Measurements from ENCODE around the gene SPAG8. TPM values are rescaled to one million over a fixed set of nuclear protein-coding genes. Genes with fewer than 3 reads are reported as not detected.

The SPAG8 gene
- total RNA-seq, 1 experiment from 2014 or later, result 0.57 TPM

DNA sequence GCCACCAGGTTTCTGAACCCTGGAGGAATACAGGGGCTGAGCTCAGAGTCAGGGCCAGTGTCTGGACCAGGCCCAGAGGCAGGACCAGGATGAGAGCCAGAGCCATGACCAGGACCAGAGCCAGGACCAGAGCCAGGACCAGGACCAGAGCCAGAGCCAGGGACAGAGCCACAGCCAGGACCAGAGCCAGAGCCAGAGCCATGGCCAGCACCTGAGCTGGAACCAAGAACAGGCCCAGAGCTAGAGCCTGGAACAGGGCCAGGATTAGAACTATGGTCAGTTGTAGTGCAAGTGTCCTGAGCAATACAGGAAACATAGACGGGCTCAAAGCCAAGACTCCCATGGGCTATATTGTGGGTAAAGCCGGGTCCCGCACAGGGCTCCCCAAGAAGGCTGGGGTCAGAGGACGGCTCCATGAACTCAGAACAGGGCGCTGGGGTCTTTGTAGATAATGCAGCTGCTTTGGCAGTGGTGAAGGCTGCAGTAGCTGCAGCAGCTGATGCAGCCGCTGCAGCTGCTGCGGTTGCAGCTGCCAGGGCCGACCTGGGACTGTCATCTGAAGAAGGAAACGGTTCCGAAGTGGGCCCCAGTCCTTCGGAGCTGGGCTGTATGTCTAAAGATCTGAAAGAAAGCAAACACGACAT is 559 bp downstream of the SPAG8 start:
- no peak for DNase-seq (ENCODE audit: low read depth)

DNA sequence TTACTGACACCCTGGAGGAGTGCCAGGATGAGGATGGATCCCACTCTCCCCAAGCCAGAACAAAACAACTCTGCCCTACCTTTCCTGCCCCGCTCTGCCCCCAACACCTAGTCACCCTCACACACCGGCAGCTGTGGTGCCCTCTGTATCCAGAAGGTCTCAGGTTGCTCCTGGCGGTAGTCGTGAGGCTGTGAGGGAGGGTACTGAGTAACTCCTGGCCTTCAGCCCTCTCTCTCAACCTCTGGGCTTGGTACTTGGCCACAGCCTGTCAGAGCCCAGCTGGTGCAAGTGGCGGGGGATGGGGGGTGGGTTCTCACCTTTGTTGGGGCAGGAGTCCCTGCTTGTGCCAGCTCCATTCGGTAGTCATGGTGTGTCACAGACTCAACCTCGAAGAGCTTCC is 1.9 kb downstream of the SPAG8 start:
- no peak for DNase-seq (ENCODE audit: low read depth)

GRCh38 chr9:35808433-35808832 is 3.6 kb downstream of the SPAG8 start:
- DNase-seq (ENCODE audit: low read depth), result no peak

- DNase-seq (ENCODE audit: low read depth), result no peak
Measured at GRCh38 chr9:35806101-35806500, 6.0 kb downstream of the SPAG8 start.

- no peak for DNase-seq (ENCODE audit: low read depth)
Measured at GRCh38 chr9:35801328-35802128, 10.5 kb downstream of the SPAG8 start.

GRCh38 chr9:35800530-35800929 is 11.5 kb downstream of the SPAG8 start:
- no peak for DNase-seq (ENCODE audit: low read depth)

DNA sequence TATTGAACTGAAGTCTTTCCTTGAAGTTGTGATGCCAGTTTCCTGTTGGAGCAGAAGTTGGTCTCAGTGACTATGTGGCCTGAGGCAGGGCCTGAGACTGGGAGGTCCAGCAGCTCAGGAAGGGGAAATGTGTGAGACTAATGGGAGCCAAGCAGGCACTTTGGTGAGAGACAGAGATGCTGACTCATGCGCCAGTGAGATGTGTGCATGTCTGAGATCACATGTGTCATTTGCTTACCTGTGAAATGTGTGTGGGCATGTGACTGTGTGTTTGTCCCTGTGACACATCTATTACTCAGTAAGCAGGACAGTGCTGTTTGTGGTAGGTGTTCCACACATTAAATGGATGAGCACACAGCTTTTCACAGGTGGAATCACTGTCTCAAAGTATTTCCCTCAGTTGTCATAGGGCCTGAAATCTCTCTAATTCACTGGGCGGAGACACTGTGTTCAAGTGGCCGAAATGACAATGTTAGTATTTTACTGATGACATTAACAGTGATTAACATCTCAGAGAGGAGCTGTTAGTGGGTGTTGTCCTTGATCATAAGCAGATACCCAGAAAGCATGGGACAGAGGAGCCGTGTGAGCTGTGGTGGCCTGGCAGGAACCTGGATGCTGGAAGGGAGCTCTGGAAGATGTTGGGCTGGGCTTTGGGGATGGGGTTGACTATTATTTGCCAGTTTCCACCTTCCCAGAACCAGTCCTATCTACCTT is 13.2 kb downstream of the SPAG8 start:
- DNase-seq (ENCODE audit: low read depth), result peak; percentile 92

GRCh38 chr9:35797311-35798109 is 14.6 kb downstream of the SPAG8 start:
- no peak for DNase-seq (ENCODE audit: low read depth)

DNA sequence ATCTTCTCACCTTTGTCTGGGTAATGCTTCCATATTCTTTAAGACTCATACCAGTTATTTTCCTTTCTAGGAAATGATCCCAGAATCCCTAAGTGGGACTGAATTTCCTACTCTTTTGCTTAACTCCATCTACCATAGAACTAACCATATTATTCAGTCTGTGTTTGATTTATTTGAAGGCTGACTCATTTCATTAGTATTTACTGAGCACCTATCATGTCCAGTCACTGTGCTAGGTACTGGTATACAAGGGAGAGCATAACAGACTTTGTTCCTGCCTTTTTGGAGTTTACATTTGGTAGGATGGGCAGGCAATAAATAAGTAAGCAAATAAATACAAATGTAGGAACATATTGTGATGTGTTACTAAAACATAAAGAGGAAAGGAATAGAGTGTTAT is 16.4 kb downstream of the SPAG8 start:
- no peak for DNase-seq (ENCODE audit: low read depth)

GRCh38 chr9:35793461-35793860 is 18.6 kb downstream of the SPAG8 start:
- DNase-seq (ENCODE audit: low read depth), result no peak

DNA sequence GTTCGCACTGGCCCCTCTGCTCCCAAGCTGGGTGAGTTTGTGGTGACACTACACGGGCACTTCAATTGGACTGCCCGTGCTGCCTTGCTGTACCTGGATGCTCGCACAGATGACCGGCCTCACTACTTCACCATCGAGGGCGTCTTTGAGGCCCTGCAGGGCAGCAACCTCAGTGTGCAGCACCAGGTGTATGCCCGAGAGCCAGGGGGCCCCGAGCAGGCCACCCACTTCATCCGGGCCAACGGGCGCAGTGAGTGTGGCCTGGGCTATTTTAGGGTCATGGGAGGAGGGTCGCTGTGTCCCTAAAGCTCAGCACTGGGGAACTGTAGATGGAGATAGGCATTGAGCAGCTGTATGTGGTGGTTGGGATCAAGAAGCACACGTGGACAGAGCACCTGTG is 19.2 kb downstream of the SPAG8 start:
- DNase-seq (ENCODE audit: low read depth), result no peak

DNA sequence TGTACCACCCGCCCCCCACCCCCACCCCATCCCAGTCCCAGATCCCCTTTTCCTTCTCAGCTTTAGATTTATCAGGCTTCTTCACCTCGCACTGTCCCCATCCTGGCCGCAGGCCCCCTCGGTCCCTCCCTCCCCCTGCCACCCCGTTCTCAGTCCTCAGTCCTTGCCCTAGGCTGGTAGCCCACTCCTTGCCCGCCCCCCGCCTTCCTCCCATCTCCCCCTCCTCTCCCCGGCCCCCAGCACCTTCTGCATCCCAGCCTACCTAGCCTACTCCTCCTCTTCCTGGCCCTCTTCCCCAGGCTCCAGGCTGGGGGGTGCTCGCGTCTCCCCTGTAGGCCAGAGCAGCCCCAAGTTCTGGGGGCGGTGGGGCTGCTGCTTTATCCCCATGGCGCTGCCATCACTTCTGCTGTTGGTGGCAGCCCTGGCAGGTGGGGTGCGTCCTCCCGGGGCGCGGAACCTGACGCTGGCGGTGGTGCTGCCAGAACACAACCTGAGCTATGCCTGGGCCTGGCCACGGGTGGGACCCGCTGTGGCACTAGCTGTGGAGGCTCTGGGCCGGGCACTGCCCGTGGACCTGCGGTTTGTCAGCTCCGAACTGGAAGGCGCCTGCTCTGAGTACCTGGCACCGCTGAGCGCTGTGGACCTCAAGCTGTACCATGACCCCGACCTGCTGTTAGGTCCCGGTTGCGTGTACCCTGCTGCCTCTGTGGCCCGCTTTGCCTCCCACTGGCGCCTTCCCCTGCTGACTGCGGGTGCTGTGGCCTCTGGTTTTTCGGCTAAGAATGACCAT is 19.8 kb downstream of the SPAG8 start:
- DNase-seq (ENCODE audit: low read depth), result no peak

GRCh38 chr9:35791297-35791921 is 20.7 kb downstream of the SPAG8 start, which contains the start of gene NPR2:
Gene NPR2, plus strand, starts transcription at chr9:35791591. Its CDS starts 818 bp downstream, at chr9:35792409.
- peak; percentile 42 for DNase-seq (ENCODE audit: low read depth)

DNA sequence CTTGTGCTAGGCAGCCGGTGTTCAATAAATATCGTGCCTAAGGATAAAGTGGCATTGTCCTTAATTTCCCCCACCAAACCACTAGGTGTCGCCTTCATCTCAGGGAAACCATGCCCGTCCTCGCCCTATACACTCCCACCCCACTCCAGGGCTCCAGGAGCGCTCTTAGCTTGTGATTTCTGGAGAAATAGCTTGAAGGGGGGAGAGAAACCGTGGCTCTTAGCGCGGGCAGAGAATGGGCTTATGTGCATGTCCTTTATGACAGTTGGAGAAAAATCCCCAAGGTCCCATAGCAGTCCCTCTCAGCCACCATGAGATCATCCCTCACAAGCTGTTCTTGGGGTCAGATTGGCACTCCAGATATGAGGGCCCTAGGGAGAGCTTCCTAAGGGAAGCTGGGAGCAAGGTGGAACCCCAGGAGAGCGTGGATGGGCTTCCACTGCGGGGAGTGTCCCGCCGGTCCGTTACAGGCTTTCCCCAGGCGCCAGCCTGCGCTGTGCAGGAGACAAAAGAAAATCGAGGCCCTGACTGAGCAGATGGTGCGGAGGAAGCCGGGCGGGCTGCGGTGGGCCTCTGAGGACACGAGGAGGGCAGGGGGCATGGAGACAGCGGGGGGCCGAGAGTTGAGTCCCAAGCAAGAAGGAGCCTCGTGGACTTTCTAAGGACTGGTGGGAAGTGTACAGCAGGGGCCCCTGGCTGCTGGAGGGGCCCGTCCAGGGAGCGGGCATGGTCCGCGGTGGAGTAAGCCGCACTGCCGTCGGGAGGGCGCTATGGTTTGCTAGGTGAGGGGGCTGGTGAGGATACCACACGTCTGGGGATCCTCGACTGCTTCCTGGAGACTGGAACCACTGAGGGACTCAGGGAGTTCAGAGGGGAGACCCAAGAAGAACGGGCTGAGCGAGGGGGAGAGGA is 21.4 kb downstream of the SPAG8 start:
- DNase-seq (ENCODE audit: low read depth), result peak; percentile 83

GRCh38 chr9:35790025-35790384 is 22.1 kb downstream of the SPAG8 start:
- no peak for DNase-seq (ENCODE audit: low read depth)

DNA sequence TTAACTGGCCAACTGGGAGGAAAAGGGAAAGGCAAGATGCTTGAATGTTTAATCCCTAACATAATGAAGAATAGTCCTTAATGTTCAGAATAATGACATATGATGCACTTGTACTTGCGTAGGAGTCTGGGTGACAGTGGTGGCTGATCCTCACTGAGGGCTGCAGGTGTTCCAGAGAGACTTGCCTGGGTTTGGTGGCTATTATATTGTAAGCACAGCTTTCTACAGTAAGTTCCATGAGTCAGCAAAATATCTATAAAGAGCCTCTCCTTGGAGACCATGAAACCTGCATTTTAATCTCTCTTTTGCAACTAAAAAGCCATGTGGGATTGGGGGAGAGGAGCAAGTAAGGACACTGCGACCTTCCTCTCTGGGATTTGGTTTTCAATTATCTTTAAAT is 22.5 kb downstream of the SPAG8 start:
- no peak for DNase-seq (ENCODE audit: low read depth)

DNA sequence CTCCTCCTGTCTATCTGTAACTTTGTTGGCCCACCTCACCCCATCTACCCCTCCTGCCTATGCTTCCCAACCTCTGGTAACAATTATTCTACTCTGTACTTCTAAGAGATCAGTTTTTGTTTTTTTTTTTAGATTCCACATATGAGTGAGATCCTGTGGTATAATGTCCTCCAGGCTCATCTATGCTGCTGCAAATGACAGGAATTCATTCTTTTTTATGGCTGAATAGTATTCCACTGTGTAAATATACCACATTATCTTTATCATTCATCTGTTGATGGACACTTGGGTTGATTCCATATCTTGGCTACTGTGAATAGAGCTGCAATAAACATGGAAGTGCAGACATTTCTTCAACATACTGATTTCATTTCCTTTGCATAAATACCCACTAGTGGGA is 28.6 kb downstream of the SPAG8 start:
- no peak for DNase-seq (ENCODE audit: low read depth)

GRCh38 chr9:35781066-35781465 is 31.0 kb downstream of the SPAG8 start:
- DNase-seq (ENCODE audit: low read depth), result no peak

DNA sequence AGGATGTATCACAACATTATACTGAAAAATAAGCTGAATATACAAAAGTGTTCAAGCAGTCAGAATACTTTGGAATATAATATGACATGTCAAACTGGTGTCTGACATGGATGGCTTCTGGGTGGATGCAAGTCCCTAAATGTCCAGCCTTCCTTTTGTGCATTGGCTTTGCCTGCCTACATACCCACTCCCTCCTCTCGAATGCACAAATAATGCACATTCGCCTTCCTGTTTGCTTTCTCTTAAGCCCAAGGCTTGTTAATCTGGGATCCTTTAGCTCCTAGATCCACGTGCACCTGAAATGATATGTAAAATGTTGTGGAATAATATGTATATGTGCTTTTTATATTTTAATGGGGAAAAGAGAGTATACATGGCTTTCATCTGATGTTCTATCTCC is 33.6 kb downstream of the SPAG8 start:
- DNase-seq (ENCODE audit: low read depth), result no peak

DNA sequence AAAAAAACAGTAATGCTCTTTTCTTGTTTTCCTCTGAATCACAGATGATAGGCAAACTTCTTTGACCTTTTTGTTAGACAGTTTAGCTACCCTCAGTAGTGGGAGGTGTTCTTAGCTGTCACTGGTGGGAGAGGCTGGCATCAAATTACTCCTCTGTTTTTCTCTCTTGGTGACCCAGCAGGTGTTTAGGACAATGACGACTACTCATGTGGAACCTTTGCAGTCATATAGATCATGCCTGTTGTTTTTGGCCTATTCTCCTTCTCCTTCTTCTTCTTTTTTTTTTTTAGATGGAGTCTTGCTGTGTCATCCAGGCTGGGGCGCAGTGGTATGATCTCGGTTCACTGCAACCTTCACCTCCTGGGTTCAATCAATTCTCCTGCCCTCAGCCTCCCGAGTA is 36.0 kb downstream of the SPAG8 start:
- no peak for DNase-seq (ENCODE audit: low read depth)
